NCI-H526 treated with DMSO at 0.1 percent for 48 hours (cell line): Measurements from ENCODE around the gene ERICH6.

ENCODE experiments used
- DNase-seq: peaks from one replicate; lab custom pipeline; 2025; lab: John Stamatoyannopoulos, UW

ERICH6 gene

GRCh38 chr3:150613709-150614480 lies 89.8 kb downstream of the ERICH6 start:
- DNase-seq: no peak

GRCh38 chr3:150613034-150613433 lies 90.7 kb downstream of the ERICH6 start:
- no peak for DNase-seq

DNA sequence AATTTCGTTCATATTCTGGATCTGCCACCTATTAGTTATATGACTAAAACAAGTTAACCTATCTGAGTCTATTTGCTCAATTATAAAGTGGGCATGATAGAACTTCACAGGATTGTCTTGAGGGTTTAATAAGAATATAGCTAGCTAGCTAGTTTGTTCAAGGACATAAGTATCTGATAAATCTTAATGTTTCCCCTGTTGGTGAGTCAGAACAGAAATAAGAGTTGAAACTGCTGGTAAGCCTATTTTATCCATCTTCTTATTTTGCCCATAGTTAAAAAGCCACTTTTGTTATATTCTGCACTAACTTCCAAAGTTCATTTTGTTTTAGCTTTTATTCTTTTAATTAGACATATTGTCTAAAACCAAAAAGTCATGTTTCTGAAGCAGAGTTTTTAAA lies 91.2 kb downstream of the ERICH6 start:
- no peak for DNase-seq

GRCh38 chr3:150611666-150612065 lies 92.1 kb downstream of the ERICH6 start:
- no peak for DNase-seq

DNA sequence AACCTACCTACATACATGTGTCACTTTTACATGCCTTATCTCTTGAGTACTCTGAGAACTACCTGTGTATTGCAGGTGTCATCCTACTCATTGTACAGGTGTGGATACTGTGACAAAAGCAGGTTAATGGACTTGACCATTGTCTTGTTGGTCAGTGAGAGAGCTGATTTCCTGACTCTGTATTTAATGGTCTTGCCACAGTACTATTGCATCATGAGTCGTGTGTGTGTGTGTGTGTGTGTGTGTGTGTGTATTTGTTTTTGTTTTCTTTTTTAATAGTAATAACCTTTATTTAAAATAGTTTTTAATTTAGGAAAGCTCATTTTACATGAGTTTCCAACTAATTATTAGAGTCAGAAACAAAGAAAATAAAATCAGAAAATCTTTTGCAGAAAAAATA lies 92.9 kb downstream of the ERICH6 start:
- no peak for DNase-seq

- DNase-seq: no peak
Observed at GRCh38 chr3:150609988-150610387, 93.7 kb downstream of the ERICH6 start.
